CD4-positive, alpha-beta T cell treated with Interleukin-15 for 1 hour (primary cell): ENCODE measurements around the gene TMEM242.

ENCODE experiments used
- DNase-seq: peaks from one replicate; pipeline ENCODE4 v3.0.0-alpha.2; 2020

Gene TMEM242

GRCh38 chr6:157246048-157246630 is 77.2 kb downstream of the TMEM242 start:
- no peak for DNase-seq

GRCh38 chr6:157245436-157245835 is 77.9 kb downstream of the TMEM242 start:
- DNase-seq: no peak

GRCh38 chr6:157244780-157245179 is 78.5 kb downstream of the TMEM242 start:
- no peak for DNase-seq

- no peak for DNase-seq
Observed at GRCh38 chr6:157244175-157244574, 79.1 kb downstream of the TMEM242 start.

- DNase-seq: no peak
Observed at GRCh38 chr6:157242791-157243190, 80.5 kb downstream of the TMEM242 start.

GRCh38 chr6:157240960-157241311 is 82.4 kb downstream of the TMEM242 start:
- DNase-seq: no peak

- no peak for DNase-seq
Observed at GRCh38 chr6:157240059-157240959, 83.0 kb downstream of the TMEM242 start.

GRCh38 chr6:157239671-157240058 is 83.7 kb downstream of the TMEM242 start:
- DNase-seq: no peak
